Measurements from ENCODE around the gene ATP5PD. TPM values are rescaled to one million over a fixed set of nuclear protein-coding genes. Genes with fewer than 3 reads are reported as not detected.

ATP5PD gene
- total and polyA plus RNA-seq, 2 of the 13 experiments (the other 11 are each of a cell fraction or from before 2014, with no cell fraction given) = 158 to 428 TPM

- TF ChIP-seq ZNF142 (CRISPR knock-in tag; IDR thresholded peaks at IDR 0.05) (no peak), KDM6A (CRISPR knock-in tag; IDR thresholded peaks at IDR 0.05; ENCODE audit: low read depth) (no peak), TAF15 (IDR thresholded peaks at IDR 0.05; ENCODE audit: low read depth, low read length, poor library complexity, severe bottlenecking) (no peak), ZNF253 (CRISPR knock-in tag; IDR thresholded peaks at IDR 0.05; ENCODE audit: borderline replicate concordance) (no peak), SIN3A (IDR thresholded peaks at IDR 0.05; ENCODE audit: borderline replicate concordance, low read depth, low read length) (no peak), SOX6 (IDR thresholded peaks at IDR 0.05) (no peak), SOX6 (CRISPR knock-in tag; IDR thresholded peaks at IDR 0.05) (no peak), ZNF430 (CRISPR knock-in tag; IDR thresholded peaks at IDR 0.05) (no peak), YEATS2 (CRISPR knock-in tag; IDR thresholded peaks at IDR 0.05; ENCODE audit: borderline replicate concordance) (no peak), MED1 (CRISPR knock-in tag; IDR thresholded peaks at IDR 0.05) (no peak), CSRNP1 (CRISPR knock-in tag; IDR thresholded peaks at IDR 0.05) (0 out of 2 replicates have a peak, but pooled peaks have one; percentile 31), MZF1 (CRISPR knock-in tag; IDR thresholded peaks at IDR 0.05; ENCODE audit: borderline replicate concordance) (no peak), ZSCAN12 (CRISPR knock-in tag; IDR thresholded peaks at IDR 0.05) (no peak), ZNF598 (CRISPR knock-in tag; IDR thresholded peaks at IDR 0.05; ENCODE audit: borderline replicate concordance) (0 out of 2 replicates have a peak, but pooled peaks have one; percentile 41), ZNF678 (CRISPR knock-in tag; IDR thresholded peaks at IDR 0.05) (no peak), NR3C1 (CRISPR knock-in tag; IDR thresholded peaks at IDR 0.05) (no peak), NR2F6 (IDR thresholded peaks at IDR 0.05) (no peak), NR2F6 (CRISPR knock-in tag; IDR thresholded peaks at IDR 0.05) (no peak)
- TF ChIP-seq, protein P1, sequence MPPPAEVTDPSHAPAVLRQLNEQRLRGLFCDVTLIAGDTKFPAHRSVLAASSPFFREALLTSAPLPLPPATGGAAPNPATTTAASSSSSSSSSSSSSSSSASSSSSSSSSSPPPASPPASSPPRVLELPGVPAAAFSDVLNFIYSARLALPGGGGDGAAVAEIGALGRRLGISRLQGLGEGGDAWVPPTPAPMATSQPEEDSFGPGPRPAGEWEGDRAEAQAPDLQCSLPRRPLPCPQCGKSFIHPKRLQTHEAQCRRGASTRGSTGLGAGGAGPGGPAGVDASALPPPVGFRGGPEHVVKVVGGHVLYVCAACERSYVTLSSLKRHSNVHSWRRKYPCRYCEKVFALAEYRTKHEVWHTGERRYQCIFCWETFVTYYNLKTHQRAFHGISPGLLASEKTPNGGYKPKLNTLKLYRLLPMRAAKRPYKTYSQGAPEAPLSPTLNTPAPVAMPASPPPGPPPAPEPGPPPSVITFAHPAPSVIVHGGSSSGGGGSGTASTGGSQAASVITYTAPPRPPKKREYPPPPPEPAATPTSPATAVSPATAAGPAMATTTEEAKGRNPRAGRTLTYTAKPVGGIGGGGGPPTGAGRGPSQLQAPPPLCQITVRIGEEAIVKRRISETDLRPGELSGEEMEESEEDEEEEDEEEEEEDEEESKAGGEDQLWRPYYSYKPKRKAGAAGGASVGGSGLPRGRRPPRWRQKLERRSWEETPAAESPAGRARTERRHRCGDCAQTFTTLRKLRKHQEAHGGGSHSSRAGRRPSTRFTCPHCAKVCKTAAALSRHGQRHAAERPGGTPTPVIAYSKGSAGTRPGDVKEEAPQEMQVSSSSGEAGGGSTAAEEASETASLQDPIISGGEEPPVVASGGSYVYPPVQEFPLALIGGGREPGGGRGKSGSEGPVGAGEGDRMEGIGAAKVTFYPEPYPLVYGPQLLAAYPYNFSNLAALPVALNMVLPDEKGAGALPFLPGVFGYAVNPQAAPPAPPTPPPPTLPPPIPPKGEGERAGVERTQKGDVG (CRISPR knock-in tag; IDR thresholded peaks at IDR 0.05; ENCODE audit: borderline replicate concordance) = no peak
- TF ChIP-seq, protein P2, sequence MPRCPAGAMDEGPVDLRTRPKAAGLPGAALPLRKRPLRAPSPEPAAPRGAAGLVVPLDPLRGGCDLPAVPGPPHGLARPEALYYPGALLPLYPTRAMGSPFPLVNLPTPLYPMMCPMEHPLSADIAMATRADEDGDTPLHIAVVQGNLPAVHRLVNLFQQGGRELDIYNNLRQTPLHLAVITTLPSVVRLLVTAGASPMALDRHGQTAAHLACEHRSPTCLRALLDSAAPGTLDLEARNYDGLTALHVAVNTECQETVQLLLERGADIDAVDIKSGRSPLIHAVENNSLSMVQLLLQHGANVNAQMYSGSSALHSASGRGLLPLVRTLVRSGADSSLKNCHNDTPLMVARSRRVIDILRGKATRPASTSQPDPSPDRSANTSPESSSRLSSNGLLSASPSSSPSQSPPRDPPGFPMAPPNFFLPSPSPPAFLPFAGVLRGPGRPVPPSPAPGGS (CRISPR knock-in tag; IDR thresholded peaks at IDR 0.05) = no peak
Measured at GRCh38 chr17:75094871-75095399, 48.2 kb upstream of the ATP5PD start (continued).
